Right lobe of liver (tissue), 6 donors: ENCODE measurements around the gene OR52E1. TPM values are rescaled to one million over a fixed set of nuclear protein-coding genes. Genes with fewer than 3 reads are reported as not detected.

Experiments used
- ATAC-seq, 4 donors: fragments of 200-7000 bp; cut with Tn5 transposase; one replicate each; pipeline ENCODE4 v1.9.1; 2020; ENCODE audit warnings: mild to moderate bottlenecking in 4 of 4, moderate library complexity in 4 of 4
- DNase-seq, 3 donors: peaks; one replicate each; pipeline ENCODE4 v3.0.0-alpha.2; 2020
- H3K27ac ChIP-seq, 3 donors: fragments of 200-600 bp; one replicate each; pipeline ENCODE4 v1.8.0; 2022
- H3K27me3 ChIP-seq, 2 donors: fragments of 200-600 bp; one replicate each; pipeline ENCODE4 v1.8.0; 2022
- H3K36me3 ChIP-seq, 4 donors: fragments of 200-600 bp; sonication (generic) in 1 of 4; one replicate each; pipeline versions ENCODE4 v1.5.1 to v1.8.0; 2017 to 2022; ENCODE audit warnings: control low read depth in 1 of 4
- H3K4me1 ChIP-seq, 4 donors: fragments of 200-600 bp; sonication (generic) in 1 of 4; one replicate each; pipeline versions ENCODE4 v1.5.1 to v1.8.0; 2017 to 2022; ENCODE audit warnings: control low read depth in 1 of 4
- H3K4me3 ChIP-seq, 3 donors: fragments of 200-600 bp; one replicate each; pipeline ENCODE4 v1.8.0; 2022
- H3K9me3 ChIP-seq, 4 donors: fragments of 200-600 bp; sonication (generic) in 1 of 4; one replicate each; pipeline versions ENCODE4 v1.5.1 to v1.8.0; 2017 to 2022; ENCODE audit warnings: control low read depth in 1 of 4
- CTCF ChIP-seq, 4 donors: fragments of 200-600 bp in 3 of 4; fragments of 450-650 bp in 1 of 4; IDR thresholded peaks; one replicate each; pipeline versions ENCODE4 v1.5.1 to v1.8.0; 2016 to 2022; ENCODE audit warnings: antibody characterized with exemption in 4 of 4, mild to moderate bottlenecking in 2 of 4
- POLR2A ChIP-seq: fragments of 450-650 bp; IDR thresholded peaks from one replicate; pipeline ENCODE4 v1.6.1; 2017; ENCODE audit warnings: antibody characterized with exemption, mild to moderate bottlenecking
- WGBS: methylation state at CpG from one replicate; pipeline ENCODE4 v1.1.6; 2018; ENCODE audit warnings: low coverage, low lambda C conversion rate; ENCODE audit not compliant: insufficient coverage; ENCODE audit errors: missing lambda C conversion rate; 5-methylcytosine and 5-hydroxymethylcytosine counted together
- intact Hi-C, 2 donors: fragments of 100-400 bp; cut with DNase I; formaldehyde crosslinking; loops; one replicate each; pipeline versions ENCODE4 v1.11.2 to v1.14.1; 2022
- total RNA-seq, 6 experiments: library from RNA; depleted of rRNA in 2 of 6; stranded (reverse); fragments of >200 nt in 2 of 6; fragmentation: NEBNext Ultra II Directional in 3 of 6; extraction: Animal tissue kit (Norgen Biotek cat#: 25700) in 3 of 6; gene quantifications; one replicate each; pipeline versions ENCODE4 v1.1.0 to v1.2.4, GENCODE V29; 2016 to 2023
- donor health status: DM: no; HTN: yes; CAD: no.
- donor health status: DM: no; HTN: no; CAD: no.
- donor health status: DM: no; HTN: no; CAD: no.
- donor health status: DM: no; HTN: yes; CAD: no.
- donor health status: DM: no; HTN: yes; CAD: no.

The OR52E1 gene
- total RNA-seq, 6 experiments from 2014 or later: not detected

DNA sequence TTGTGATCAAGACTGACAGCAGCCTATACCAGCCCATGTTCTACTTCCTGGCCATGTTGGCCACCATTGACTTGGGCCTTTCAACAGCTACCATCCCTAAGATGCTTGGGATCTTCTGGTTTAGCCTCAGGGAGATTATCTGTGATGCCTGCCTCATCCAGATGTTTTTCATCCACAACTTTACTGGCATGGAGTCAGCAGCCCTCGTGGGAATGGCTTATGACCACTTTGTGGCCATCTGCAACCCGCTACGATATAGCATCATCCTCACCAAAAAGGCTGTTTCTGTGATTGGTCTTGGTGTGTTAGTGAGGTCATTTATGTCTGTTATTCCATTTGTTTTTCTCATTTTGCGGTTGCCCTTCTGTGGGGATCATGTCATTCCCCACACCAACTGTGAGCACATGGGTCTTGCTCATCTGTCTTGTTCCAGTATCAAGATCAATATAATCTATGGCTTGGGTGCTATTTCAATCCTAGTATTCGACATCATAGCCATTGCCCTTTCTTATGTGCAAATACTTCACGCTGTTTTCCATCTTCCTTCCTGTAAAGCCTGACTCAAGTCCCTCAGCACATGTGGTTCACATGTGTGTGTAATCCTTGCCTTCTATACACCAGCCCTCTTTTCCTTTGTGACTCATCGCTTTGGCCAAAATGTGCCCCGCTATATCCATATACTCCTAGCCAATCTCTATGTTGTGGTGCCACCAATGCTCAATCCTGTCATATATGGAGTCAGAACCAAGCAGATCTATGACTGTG, 23.6 kb downstream of the OR52E1 start:
- intact Hi-C loops: no loop called here
- no peak for DNase-seq

GRCh38 chr11:5096011-5096410, 26.6 kb downstream of the OR52E1 start:
- WGBS: 51% methylated on average over 2 of the region's 2 CpGs
- DNase-seq: no peak
- Histone ChIP-seq H3K4me1 (no peaks in the 10 kb centered on the region), H3K36me3 (no peaks in the 10 kb centered on the region), H3K27ac (no peak overlapping the region), H3K27me3 (no peaks in the 10 kb centered on the region), H3K9me3 (no peaks in the 10 kb centered on the region), H3K4me3 (no peak overlapping the region)
- ATAC-seq: no peak
- intact Hi-C loops: no loop called here
- no peak for TF ChIP-seq CTCF (IDR thresholded peaks at IDR 0.05)
- no peak for TF ChIP-seq POLR2A

More for the DNA sequence above, 23.6 kb downstream of the OR52E1 start:
- H3K36me3 ChIP-seq: no peaks in the 10 kb centered on the region
- H3K27ac ChIP-seq: no peak overlapping the region
- no peak for ATAC-seq
- TF ChIP-seq POLR2A (no peak), CTCF (IDR thresholded peaks at IDR 0.05) (no peak)
- no peaks in the 10 kb centered on the region for H3K9me3 ChIP-seq
- no peaks in the 10 kb centered on the region for H3K4me1 ChIP-seq
- H3K27me3 ChIP-seq: no peaks in the 10 kb centered on the region
- WGBS: 71% methylated on average over 8 of the region's 8 CpGs
- no peak overlapping the region for H3K4me3 ChIP-seq

- intact Hi-C loops: no loop called here
- Histone ChIP-seq H3K27me3 (peaks cover 0 to 4% of the 10 kb centered on the region in 2 donors), H3K27ac (no peak overlapping the region), H3K4me1 (no peaks in the 10 kb centered on the region), H3K36me3 (no peaks in the 10 kb centered on the region), H3K4me3 (no peak overlapping the region), H3K9me3 (no peaks in the 10 kb centered on the region)
- ATAC-seq: no peak
- WGBS: 22% methylated on average over 1 of the region's 2 CpGs
- no peak for DNase-seq
- TF ChIP-seq CTCF (IDR thresholded peaks at IDR 0.05) (no peak), POLR2A (no peak)
Observed at GRCh38 chr11:5102246-5102645, 32.9 kb downstream of the OR52E1 start.

DNA sequence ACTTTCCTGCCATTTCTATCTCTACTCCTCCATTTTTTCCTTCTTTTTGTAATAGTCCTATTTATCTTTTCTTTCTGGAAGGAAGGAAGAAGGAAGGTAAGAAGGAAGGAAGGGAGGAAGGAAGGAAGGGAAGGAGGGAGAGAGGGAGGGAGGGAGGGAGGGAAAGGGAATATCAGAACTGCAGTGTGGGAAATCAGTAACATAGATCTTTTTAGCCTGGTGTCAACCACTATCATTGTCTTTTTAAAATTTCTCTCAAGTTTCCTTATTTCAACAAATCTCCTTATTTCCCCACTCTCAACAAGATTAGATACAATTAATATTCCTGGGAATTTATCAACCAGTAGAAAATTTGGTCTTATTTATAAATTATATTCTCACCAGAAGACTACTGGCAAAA, 33.7 kb downstream of the OR52E1 start:
- Histone ChIP-seq H3K4me3 (no peak overlapping the region), H3K4me1 (no peaks in the 10 kb centered on the region), H3K27me3 (peaks cover 0 to 4% of the 10 kb centered on the region in 2 donors), H3K9me3 (no peaks in the 10 kb centered on the region), H3K27ac (no peak overlapping the region), H3K36me3 (no peaks in the 10 kb centered on the region)
- DNase-seq (no peak), ATAC-seq (no peak)
- intact Hi-C loops: no loop called here
- no peak for TF ChIP-seq POLR2A
- TF ChIP-seq CTCF (IDR thresholded peaks at IDR 0.05): no peak
